GM10266 (cell line): Measurements from ENCODE around the gene TP63.

Experiments used
- DNase-seq: peaks from one replicate; pipeline ENCODE4 v3.0.0; 2012; ENCODE audit errors: extremely low spot score
- CTCF ChIP-seq: IDR thresholded peaks from 2 replicates; pipeline ENCODE4 v1.5.1; 2012; ENCODE audit warnings: mild to moderate bottlenecking, low read depth; ENCODE audit not compliant: control insufficient read depth, insufficient read depth; ENCODE audit errors: missing control alignments

The TP63 gene

DNA sequence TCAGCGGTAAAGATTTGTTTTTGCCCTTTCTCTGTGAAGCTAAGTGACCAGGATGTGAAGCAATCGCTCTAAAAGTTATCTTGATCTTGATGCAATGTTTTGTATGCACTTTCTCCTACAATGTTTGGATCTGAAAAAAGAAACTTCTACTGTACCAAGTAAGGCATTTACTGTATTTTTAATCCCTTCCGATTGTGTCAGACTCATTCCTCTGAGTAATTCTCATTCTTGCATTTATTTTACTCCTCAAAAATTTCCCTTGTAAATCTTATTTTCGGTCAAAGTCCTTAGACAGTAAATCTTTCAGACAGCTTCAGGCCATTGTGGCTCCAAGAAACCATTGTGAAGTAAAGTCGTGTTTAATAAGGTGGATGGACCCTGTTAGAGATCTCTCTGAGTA lies 141.9 kb downstream of the TP63 start:
- no peak for DNase-seq

DNA sequence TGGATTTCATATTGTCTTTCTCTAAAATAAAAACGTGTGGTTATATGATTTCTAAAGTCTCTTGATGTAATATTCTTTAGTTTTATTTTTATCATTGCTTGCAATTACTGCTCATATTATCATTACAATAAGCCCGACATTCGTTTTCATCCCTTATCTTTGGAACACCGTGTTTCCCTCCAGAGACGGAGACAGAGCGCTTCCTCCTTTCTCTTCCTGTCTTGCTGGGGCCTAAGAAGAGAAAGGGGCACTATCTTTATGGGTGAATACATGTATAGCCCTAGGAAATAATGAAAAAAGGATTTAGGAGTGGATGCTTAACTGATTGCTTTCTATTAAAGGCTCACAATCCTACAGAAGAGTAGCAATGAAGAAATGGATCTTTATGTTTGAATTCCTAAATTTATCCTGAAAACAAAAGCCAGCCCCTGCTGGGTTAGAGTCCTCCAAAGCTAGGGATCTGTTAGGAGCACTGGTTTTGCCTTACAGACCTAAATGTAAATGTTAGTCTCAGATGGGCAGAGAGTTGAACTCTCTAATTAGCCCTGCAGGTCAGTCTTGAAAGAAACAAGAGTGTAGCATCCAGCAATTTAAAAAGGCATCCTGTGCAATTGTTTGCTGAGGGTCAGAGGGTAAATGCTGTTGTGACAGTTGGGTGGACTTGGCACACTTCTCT lies 145.1 kb downstream of the TP63 start:
- no peak for TF ChIP-seq CTCF
- DNase-seq: no peak

More for the DNA sequence above, 141.9 kb downstream of the TP63 start:
- no peak for TF ChIP-seq CTCF

DNA sequence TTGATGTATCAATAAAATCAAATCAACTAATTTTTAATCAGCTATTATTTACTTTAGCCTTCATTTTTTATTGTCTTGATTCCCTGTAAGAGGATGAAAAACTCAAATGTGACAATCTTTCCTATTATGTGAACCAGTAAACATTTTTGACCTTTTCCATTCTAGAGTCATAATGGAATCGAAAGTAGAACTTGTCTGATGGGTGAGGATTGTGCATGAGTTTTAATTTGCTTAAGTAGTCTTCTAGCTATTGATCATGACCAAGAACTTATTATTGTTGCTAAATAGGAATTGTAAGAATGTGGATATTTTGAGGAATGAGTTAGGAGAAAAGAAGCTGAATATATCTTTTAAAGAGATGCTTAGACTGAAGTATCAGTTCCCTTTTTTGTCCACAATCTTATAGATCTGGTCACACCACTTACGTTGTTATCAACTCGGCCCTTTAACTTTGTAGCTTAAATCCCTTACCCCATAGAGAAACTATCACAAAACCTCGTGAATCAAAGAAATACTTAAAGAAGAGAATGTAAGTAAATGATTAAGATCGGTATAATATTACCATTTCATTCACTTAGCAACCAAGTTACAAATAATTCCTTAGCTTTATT lies 147.3 kb downstream of the TP63 start:
- TF ChIP-seq CTCF: no peak
- no peak for DNase-seq

- no peak for DNase-seq
- TF ChIP-seq CTCF: no peak
Measured at GRCh38 chr3:189779166-189779565, 148.0 kb downstream of the TP63 start.

- no peak for DNase-seq
- no peak for TF ChIP-seq CTCF
Measured at GRCh38 chr3:189780546-189781270, 149.5 kb downstream of the TP63 start.

DNA sequence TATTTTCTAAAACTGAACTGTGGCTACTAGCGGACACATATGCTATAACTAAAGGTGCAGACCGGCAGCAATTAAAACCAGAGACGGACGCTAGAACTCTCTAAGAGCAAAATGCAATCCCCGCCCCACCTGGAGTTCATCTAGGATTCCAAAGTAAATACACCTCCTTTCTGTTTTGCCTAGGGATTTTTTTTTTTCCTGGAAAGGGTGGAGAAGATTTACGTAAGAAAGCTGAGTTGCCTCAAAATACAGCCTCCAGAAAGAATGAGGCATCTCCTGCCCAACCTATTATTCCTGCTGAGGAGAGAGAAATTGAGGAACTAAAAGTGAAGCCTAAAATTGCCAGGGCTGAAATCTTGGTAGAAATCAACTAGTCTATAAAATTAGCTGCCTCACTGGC lies 150.2 kb downstream of the TP63 start:
- TF ChIP-seq CTCF: no peak
- DNase-seq: no peak
